Liver (tissue), 9 donors: ENCODE results near the gene RAD51B. TPM values are rescaled to one million over a fixed set of nuclear protein-coding genes. Genes with fewer than 3 reads are reported as not detected.

Experiments used
- DNase-seq: peaks from one replicate; pipeline ENCODE4 v3.0.0-alpha.2; 2017; ENCODE audit warnings: low spot score
- H3K27ac ChIP-seq, 2 donors: one replicate each; pipeline ENCODE4 v1.7.0; 2013; ENCODE audit warnings: inconsistent platforms in 2 of 2, low read length in 2 of 2, control low read depth in 1 of 2, low read depth in 1 of 2, mild to moderate bottlenecking in 1 of 2
- H3K27me3 ChIP-seq, 4 donors: one replicate each; pipeline versions ENCODE4 v1.6.1 to v1.7.0; 2013; ENCODE audit warnings: low read length in 3 of 4, inconsistent platforms in 1 of 4, mild to moderate bottlenecking in 1 of 4, moderate library complexity in 1 of 4; ENCODE audit not compliant: control insufficient read depth in 4 of 4, insufficient read depth in 4 of 4
- H3K36me3 ChIP-seq, 4 donors: one replicate each; pipeline versions ENCODE4 v1.6.1 to v1.7.0; 2013; ENCODE audit warnings: low read length in 3 of 4, mild to moderate bottlenecking in 3 of 4, low read depth in 1 of 4, moderate library complexity in 1 of 4; ENCODE audit not compliant: control insufficient read depth in 4 of 4, insufficient read depth in 3 of 4
- H3K4me1 ChIP-seq, 4 donors: one replicate each; pipeline versions ENCODE4 v1.6.1 to v1.7.0; 2013; ENCODE audit warnings: low read length in 3 of 4, mild to moderate bottlenecking in 3 of 4, moderate library complexity in 1 of 4; ENCODE audit not compliant: control insufficient read depth in 4 of 4, insufficient read depth in 4 of 4
- H3K4me3 ChIP-seq, 3 donors: one replicate each; pipeline versions ENCODE4 v1.6.1 to v1.7.0; 2013; ENCODE audit warnings: low read length in 3 of 3, control low read depth in 1 of 3, low read depth in 1 of 3, mild to moderate bottlenecking in 1 of 3
- H3K9ac ChIP-seq, 2 donors: one replicate each; pipeline ENCODE4 v1.7.0; 2013; ENCODE audit warnings: low read length in 2 of 2, mild to moderate bottlenecking in 2 of 2, moderate library complexity in 2 of 2, control low read depth in 1 of 2, low read depth in 1 of 2
- H3K9me3 ChIP-seq, 4 donors: one replicate each; pipeline versions ENCODE4 v1.6.1 to v1.7.0; 2013; ENCODE audit warnings: low read length in 3 of 4; ENCODE audit not compliant: control insufficient read depth in 4 of 4
- ATF3 ChIP-seq: IDR thresholded peaks from 2 replicates; pipeline ENCODE4 v1.6.1; 2016; ENCODE audit warnings: antibody characterized with exemption
- CTCF ChIP-seq: fragments of 150-350 bp; IDR thresholded peaks from 2 replicates; pipeline ENCODE4 v1.5.1; 2017; ENCODE audit warnings: improper control_type of control experiment, low read depth, low read length; ENCODE audit not compliant: missing input control
- FOXA2 ChIP-seq: IDR thresholded peaks from 2 replicates; pipeline ENCODE4 v1.6.1; 2016; ENCODE audit warnings: antibody characterized with exemption
- GABPA ChIP-seq, 2 donors: IDR thresholded peaks in 1 of 2; conservative IDR thresholded peaks in 1 of 2; 2 replicates each; pipeline ENCODE4 v1.6.1; 2016; ENCODE audit warnings: antibody characterized with exemption in 2 of 2, mild to moderate bottlenecking in 1 of 2, moderate library complexity in 1 of 2
- HNF4A ChIP-seq, 2 donors: conservative IDR thresholded peaks; 2 replicates each; pipeline ENCODE4 v1.6.1; 2016; ENCODE audit warnings: antibody characterized with exemption in 2 of 2, mild to moderate bottlenecking in 2 of 2
- HNF4G ChIP-seq: IDR thresholded peaks from 2 replicates; pipeline ENCODE4 v1.6.1; 2016; ENCODE audit warnings: antibody characterized with exemption
- JUND ChIP-seq, 2 donors: IDR thresholded peaks; 2 replicates each; pipeline ENCODE4 v1.6.1; 2016; ENCODE audit warnings: antibody characterized with exemption in 2 of 2
- MAX ChIP-seq: IDR thresholded peaks from 2 replicates; pipeline ENCODE4 v1.6.1; 2016; ENCODE audit warnings: antibody characterized with exemption
- NR2F2 ChIP-seq: IDR thresholded peaks from 2 replicates; pipeline ENCODE4 v1.6.1; 2016; ENCODE audit warnings: antibody characterized with exemption
- RAD21 ChIP-seq, 2 donors: IDR thresholded peaks; 2 replicates each; pipeline ENCODE4 v1.6.1; 2016; ENCODE audit warnings: antibody characterized with exemption in 2 of 2, mild to moderate bottlenecking in 2 of 2
- REST ChIP-seq: IDR thresholded peaks from 2 replicates; pipeline ENCODE4 v1.6.1; 2016; ENCODE audit warnings: antibody characterized with exemption, mild to moderate bottlenecking
- RXRA ChIP-seq, 2 donors: IDR thresholded peaks; 2 replicates each; pipeline ENCODE4 v1.6.1; 2017 to 2018; ENCODE audit warnings: antibody characterized with exemption in 2 of 2, mild to moderate bottlenecking in 1 of 2
- SP1 ChIP-seq: IDR thresholded peaks from 2 replicates; pipeline ENCODE4 v1.6.1; 2018; ENCODE audit warnings: antibody characterized with exemption, mild to moderate bottlenecking
- TAF1 ChIP-seq: conservative IDR thresholded peaks from 2 replicates; pipeline ENCODE4 v1.6.1; 2016; ENCODE audit warnings: antibody characterized with exemption, mild to moderate bottlenecking
- YY1 ChIP-seq: IDR thresholded peaks from 2 replicates; pipeline ENCODE4 v1.6.1; 2016; ENCODE audit warnings: antibody characterized with exemption, mild to moderate bottlenecking
- ZBTB33 ChIP-seq: IDR thresholded peaks from 2 replicates; pipeline ENCODE4 v1.6.1; 2016; ENCODE audit warnings: antibody characterized with exemption
- WGBS: extraction: QIAGEN DNeasy Blood & Tissue Kit; methylation state at CpG from one replicate; pipeline ENCODE4 v1.1.7; 2013; 5-methylcytosine and 5-hydroxymethylcytosine counted together
- polyA plus RNA-seq, 2 donors: library from polyadenylated mRNA; stranded (reverse) in 1 of 2; unstranded in 1 of 2; fragments of 200-250 nt in 1 of 2; fragments of >200 nt in 1 of 2; fragmentation: Nextera tagmentation in 1 of 2; extraction: Ambion mirVana in 1 of 2; gene quantifications; one replicate each; pipeline versions ENCODE4 v1.2.1 to v1.2.3, GENCODE V29; 2013 to 2015
- total RNA-seq, 2 donors: library from RNA; depleted of rRNA; stranded (reverse); fragments of >200 nt; gene quantifications; one replicate each; pipeline ENCODE4 v1.2.3, GENCODE V29; 2014
- donor health status: healthy.
- donor health status: healthy.
- donor health status: healthy.
- donor health status: healthy.
- donor health status: healthy.

Gene RAD51B
- total and polyA plus RNA-seq, 4 donors: 0.81 to 12.9 (median 2.4) TPM

GRCh38 chr14:68589447-68590200, 770.0 kb downstream of the RAD51B start:
- no peak for TF ChIP-seq SP1
- TF ChIP-seq NR2F2: peak; percentile 62
- no peak for TF ChIP-seq HNF4A (conservative IDR thresholded peaks at IDR 0.05)
- TF ChIP-seq RAD21 (IDR thresholded peaks at IDR 0.05): peak; percentile 11 to 16
- Histone ChIP-seq H3K27ac (no peak overlapping the region), H3K4me1 (no peaks in the 10 kb centered on the region), H3K36me3 (no peaks in the 10 kb centered on the region), H3K9me3 (no peaks in the 10 kb centered on the region), H3K9ac (no peak overlapping the region), H3K27me3 (no peaks in the 10 kb centered on the region), H3K4me3 (no peak overlapping the region)
- no peak for DNase-seq
- 82% methylated on average over 7 of the region's 7 CpGs for WGBS

- 95% methylated on average over 3 of the region's 3 CpGs for WGBS
- H3K9ac ChIP-seq: no peak overlapping the region
- H3K27ac ChIP-seq: no peak overlapping the region
- H3K4me3 ChIP-seq: no peak overlapping the region
- H3K4me1 ChIP-seq: no peaks in the 10 kb centered on the region
- no peaks in the 10 kb centered on the region for H3K27me3 ChIP-seq
- TF ChIP-seq SP1 (no peak), RAD21 (IDR thresholded peaks at IDR 0.05) (no peak), MAX (no peak), GABPA (IDR thresholded peaks at IDR 0.05 in 1 of 2, conservative IDR thresholded peaks at IDR 0.05 in 1 of 2) (no peak), ZBTB33 (no peak), ATF3 (no peak), FOXA2 (no peak), TAF1 (no peak), HNF4G (no peak), RXRA (IDR thresholded peaks at IDR 0.05) (no peak), NR2F2 (no peak), CTCF (no peak), JUND (IDR thresholded peaks at IDR 0.05) (no peak), HNF4A (conservative IDR thresholded peaks at IDR 0.05) (no peak)
- H3K36me3 ChIP-seq: no peaks in the 10 kb centered on the region
- DNase-seq: no peak
- H3K9me3 ChIP-seq: no peaks in the 10 kb centered on the region
Observed at GRCh38 chr14:68590201-68590522, 770.6 kb downstream of the RAD51B start.

- no peaks in the 10 kb centered on the region for H3K36me3 ChIP-seq
- no peaks in the 10 kb centered on the region for H3K9me3 ChIP-seq
- H3K27ac ChIP-seq: no peak overlapping the region
- H3K27me3 ChIP-seq: no peaks in the 10 kb centered on the region
- no peak overlapping the region for H3K4me3 ChIP-seq
- no peak for DNase-seq
- H3K4me1 ChIP-seq: no peaks in the 10 kb centered on the region
- H3K9ac ChIP-seq: no peak overlapping the region
- WGBS: 97% methylated on average over 4 of the region's 4 CpGs
- TF ChIP-seq ZBTB33 (no peak), JUND (IDR thresholded peaks at IDR 0.05) (no peak), REST (no peak), HNF4G (no peak), NR2F2 (no peak), TAF1 (no peak), HNF4A (conservative IDR thresholded peaks at IDR 0.05) (no peak), YY1 (no peak)
Observed at GRCh38 chr14:68591786-68592185, 772.2 kb downstream of the RAD51B start.
